ENCODE results near the gene TPST2.

TPST2 gene

DNA sequence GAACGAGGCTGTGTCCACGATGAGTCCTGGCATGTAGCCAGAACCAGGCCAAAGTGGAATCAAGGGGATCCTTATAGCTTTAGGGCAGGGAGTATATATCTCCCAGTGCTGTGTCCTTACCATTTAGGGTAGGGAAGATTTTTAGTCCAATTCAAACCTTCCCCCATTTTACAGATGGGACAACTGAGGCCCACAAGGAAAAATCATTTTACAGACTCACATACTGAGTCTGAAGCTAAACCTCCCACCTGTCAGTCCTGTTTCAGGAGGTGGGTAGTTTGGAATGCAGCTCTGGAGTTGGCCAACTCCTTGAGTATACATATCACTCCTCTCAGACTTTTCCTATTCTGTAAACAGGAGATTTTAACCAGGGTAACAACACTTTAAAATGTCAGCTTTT is 44.5 kb downstream of the TPST2 start:
- TF ChIP-seq, protein P1, sequence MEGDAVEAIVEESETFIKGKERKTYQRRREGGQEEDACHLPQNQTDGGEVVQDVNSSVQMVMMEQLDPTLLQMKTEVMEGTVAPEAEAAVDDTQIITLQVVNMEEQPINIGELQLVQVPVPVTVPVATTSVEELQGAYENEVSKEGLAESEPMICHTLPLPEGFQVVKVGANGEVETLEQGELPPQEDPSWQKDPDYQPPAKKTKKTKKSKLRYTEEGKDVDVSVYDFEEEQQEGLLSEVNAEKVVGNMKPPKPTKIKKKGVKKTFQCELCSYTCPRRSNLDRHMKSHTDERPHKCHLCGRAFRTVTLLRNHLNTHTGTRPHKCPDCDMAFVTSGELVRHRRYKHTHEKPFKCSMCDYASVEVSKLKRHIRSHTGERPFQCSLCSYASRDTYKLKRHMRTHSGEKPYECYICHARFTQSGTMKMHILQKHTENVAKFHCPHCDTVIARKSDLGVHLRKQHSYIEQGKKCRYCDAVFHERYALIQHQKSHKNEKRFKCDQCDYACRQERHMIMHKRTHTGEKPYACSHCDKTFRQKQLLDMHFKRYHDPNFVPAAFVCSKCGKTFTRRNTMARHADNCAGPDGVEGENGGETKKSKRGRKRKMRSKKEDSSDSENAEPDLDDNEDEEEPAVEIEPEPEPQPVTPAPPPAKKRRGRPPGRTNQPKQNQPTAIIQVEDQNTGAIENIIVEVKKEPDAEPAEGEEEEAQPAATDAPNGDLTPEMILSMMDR (IDR thresholded peaks at IDR 0.05; ENCODE audit: extremely low read depth, missing control alignments) = no peak
- DNase-seq (ENCODE audit: low spot score) = no peak

DNA sequence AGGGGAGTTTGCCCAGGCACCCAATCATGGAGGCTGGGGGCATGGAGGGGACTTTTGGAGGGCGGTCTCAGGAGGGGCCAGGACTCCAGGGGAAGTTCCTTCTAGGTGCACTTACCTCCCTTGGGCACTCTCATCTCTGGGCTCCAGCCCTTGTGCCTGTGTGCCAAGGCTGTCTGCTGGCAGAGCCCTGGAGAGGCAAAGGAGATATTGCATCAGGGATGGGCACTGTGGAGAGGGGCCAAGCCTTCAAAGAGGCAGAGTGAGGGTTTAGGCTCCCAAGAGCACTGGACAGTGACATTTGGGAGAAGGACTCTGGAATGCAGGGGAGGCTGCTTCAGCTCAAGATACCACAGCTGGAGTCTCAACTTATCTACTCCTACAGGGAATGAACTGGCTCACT is 45.4 kb downstream of the TPST2 start:
- TF ChIP-seq, protein P1 (IDR thresholded peaks at IDR 0.05; ENCODE audit: extremely low read depth, missing control alignments) = no peak
- no peak for DNase-seq (ENCODE audit: low spot score)

GRCh38 chr22:26542831-26543230 is 47.1 kb downstream of the TPST2 start:
- TF ChIP-seq, protein P1 (IDR thresholded peaks at IDR 0.05; ENCODE audit: extremely low read depth, missing control alignments) = no peak
- DNase-seq (ENCODE audit: low spot score) = no peak

DNA sequence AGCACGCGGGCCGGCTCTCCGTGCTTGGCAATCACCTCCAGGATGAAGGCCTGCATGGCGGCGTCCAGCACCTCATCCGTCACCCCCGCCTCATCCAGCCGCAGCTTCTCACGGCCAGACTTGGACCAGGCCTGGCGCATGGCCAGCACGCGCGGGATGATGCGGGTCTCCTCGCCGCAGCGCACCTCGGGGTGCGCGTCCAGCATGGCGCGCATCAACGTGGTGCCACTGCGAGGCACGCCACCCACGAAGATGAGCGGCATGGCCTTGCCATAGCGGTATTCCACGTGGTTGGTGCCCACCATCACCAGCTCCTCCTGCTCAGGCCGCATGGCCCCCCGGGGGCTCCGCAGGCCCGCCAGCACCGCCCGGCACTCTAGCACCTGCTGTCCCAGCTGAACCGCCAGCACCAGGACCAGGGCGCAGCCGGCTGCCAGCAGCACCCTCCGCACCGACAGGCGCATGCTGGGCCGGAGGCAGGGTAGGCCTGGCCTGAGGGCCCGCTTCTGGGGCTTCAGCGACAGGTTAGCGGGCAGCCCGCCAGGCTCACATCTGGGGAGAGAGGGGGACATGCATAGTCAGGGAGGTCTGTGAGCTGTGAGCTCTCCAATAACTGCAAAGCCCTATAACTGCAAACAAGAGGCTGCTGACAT is 48.6 kb downstream of the TPST2 start:
- TF ChIP-seq, protein P1 (IDR thresholded peaks at IDR 0.05; ENCODE audit: extremely low read depth, missing control alignments) = no peak
- DNase-seq (ENCODE audit: low spot score) = no peak

DNA sequence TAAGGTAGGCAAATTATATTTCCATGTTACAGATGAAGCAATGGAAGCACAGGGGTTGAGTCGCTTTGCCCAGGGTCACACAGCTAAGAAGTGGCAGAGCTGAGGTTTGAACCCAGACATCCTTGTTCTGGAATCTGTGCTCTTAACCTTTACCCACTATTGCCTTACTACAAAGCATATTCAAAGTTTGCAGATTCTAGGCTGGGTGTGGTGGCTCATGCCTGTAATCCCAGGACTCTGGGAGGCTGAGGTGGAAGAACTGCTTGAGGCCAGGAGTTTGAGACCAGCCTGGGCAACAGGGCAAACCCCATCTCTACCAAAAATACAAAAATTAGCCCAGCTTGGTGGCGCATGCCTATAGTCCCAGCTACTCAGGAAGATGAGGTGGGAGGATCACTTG is 49.8 kb downstream of the TPST2 start:
- DNase-seq (ENCODE audit: low spot score) = no peak
- TF ChIP-seq, protein P1 (IDR thresholded peaks at IDR 0.05; ENCODE audit: extremely low read depth, missing control alignments) = no peak

DNA sequence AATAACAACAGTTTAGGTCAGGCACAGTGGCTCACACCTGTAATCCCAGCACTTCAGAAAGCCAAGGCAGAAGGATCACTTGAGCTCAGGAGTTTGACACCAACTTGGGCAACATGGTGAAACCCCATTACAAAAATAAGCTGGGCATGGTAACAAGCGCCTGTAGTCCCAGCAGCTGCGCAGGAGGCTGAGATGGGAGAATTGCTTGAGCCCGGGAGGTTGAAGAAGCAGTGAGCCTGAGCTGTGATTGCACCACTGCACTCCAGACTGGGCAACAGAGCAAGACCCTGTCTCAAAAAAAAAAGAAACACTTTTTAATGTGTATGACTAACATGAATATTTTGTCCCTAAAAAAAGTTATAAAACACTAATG is 53.2 kb downstream of the TPST2 start:
- TF ChIP-seq, protein P1 (IDR thresholded peaks at IDR 0.05; ENCODE audit: extremely low read depth, missing control alignments) = no peak
- DNase-seq (ENCODE audit: low spot score) = no peak

DNA sequence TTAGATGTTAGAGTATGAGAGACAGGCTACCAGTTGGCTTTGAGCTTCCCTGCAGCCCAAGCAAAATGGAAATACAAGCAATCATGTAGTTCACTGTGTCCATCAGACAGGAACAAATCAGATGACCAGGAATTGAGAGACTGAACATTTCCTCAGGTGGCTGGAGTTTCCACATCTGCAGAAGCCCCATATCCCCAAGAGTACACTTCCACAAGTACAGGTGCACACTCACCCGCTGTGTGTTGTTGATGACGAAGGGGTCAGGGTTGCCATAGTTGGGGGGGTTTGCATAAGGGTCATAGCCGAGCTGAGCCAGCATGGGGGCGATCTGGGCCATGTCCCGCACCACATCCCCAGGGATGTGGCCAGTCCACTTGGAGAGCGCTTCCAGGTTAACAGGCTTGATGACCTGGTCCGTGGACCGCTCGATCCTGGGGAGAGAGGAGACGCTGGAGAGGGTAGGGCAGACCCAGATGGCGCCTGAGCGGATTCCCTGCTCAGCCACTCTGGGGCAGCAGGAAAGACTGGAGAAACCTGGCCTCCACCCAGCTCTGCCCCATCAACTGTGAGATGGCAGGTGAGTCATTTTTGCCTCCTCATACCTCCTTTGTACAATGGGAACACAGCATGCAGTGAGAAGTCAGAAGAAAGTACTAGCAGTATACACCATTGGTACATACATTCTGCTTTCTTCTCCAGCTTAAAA is 53.7 kb downstream of the TPST2 start:
- TF ChIP-seq, protein P1 (IDR thresholded peaks at IDR 0.05; ENCODE audit: extremely low read depth, missing control alignments) = no peak
- DNase-seq (ENCODE audit: low spot score) = no peak

Measured in GM20000 (cell line).